MCF 10A (cell line): ENCODE measurements around the gene UBE2I. TPM values are rescaled to one million over a fixed set of nuclear protein-coding genes. Genes with fewer than 3 reads are reported as not detected.

Experiments used
- BruUV-seq: library from RNA; stranded (reverse); fragments of 400-500 nt; replicated peaks from 2 replicates; lab custom pipeline; 2021; lab: Mats Ljungman, UMichigan
- CTCF ChIA-PET: fragments of 300-600 bp; sonication (Branson Sonifier 250); formaldehyde crosslinking; extraction: SDS; loops from one replicate; lab custom pipeline; 2021; ENCODE audit warnings: antibody characterized with exemption, inconsistent platforms; lab: Yijun Ruan, JAX
- POLR2A ChIA-PET: fragments of 300-600, 350-650 bp; sonication (Branson Sonifier 250); formaldehyde crosslinking; extraction: SDS; loops from one replicate; lab custom pipeline; 2020; ENCODE audit warnings: antibody characterized with exemption, inconsistent platforms; lab: Yijun Ruan, JAX
- DNase-seq: peaks from one replicate; pipeline ENCODE4 v3.0.0-alpha.2; 2018; ENCODE audit not compliant: unreplicated experiment
- H3K27ac Mint-ChIP-seq: one replicate; pipeline ENCODE4 v1.8.0; 2022; ENCODE audit warnings: mild to moderate bottlenecking, low read depth, mixed read lengths; ENCODE audit not compliant: unreplicated experiment
- H3K27me3 Mint-ChIP-seq: one replicate; pipeline ENCODE4 v1.8.0; 2022; ENCODE audit warnings: mixed read lengths; ENCODE audit not compliant: insufficient read depth, unreplicated experiment
- H3K36me3 Mint-ChIP-seq: one replicate; pipeline ENCODE4 v1.8.0; 2022; ENCODE audit warnings: mild to moderate bottlenecking, moderate library complexity, mixed read lengths; ENCODE audit not compliant: insufficient read depth, unreplicated experiment
- H3K4me1 Mint-ChIP-seq: one replicate; pipeline ENCODE4 v1.8.0; 2022; ENCODE audit warnings: mixed read lengths; ENCODE audit not compliant: insufficient read depth, unreplicated experiment
- H3K4me3 Mint-ChIP-seq: one replicate; pipeline ENCODE4 v1.8.0; 2022; ENCODE audit warnings: mild to moderate bottlenecking, moderate library complexity, mixed read lengths; ENCODE audit not compliant: unreplicated experiment
- H3K9me3 Mint-ChIP-seq: one replicate; pipeline ENCODE4 v1.8.0; 2022; ENCODE audit warnings: mixed read lengths; ENCODE audit not compliant: unreplicated experiment
- intact Hi-C: fragments of 100-400 bp; cut with micrococcal nuclease; formaldehyde crosslinking; loops from 2 replicates; pipeline ENCODE4 v1.14.1; 2022
- total RNA-seq: library from RNA; stranded (reverse); gene quantifications from 2 replicates; pipeline ENCODE4 v1.2.3, GENCODE V29; 2022
- TF ChIP-seq, protein P1 (sequence below): fragments of 200-600 bp; IDR thresholded peaks from one replicate; pipeline ENCODE4 v1.8.0; 2022; ENCODE audit warnings: antibody characterized with exemption, mild to moderate bottlenecking; ENCODE audit not compliant: unreplicated experiment

UBE2I gene
- total RNA-seq, 1 experiment from 2014 or later = 163 TPM

- TF ChIP-seq, protein P1, sequence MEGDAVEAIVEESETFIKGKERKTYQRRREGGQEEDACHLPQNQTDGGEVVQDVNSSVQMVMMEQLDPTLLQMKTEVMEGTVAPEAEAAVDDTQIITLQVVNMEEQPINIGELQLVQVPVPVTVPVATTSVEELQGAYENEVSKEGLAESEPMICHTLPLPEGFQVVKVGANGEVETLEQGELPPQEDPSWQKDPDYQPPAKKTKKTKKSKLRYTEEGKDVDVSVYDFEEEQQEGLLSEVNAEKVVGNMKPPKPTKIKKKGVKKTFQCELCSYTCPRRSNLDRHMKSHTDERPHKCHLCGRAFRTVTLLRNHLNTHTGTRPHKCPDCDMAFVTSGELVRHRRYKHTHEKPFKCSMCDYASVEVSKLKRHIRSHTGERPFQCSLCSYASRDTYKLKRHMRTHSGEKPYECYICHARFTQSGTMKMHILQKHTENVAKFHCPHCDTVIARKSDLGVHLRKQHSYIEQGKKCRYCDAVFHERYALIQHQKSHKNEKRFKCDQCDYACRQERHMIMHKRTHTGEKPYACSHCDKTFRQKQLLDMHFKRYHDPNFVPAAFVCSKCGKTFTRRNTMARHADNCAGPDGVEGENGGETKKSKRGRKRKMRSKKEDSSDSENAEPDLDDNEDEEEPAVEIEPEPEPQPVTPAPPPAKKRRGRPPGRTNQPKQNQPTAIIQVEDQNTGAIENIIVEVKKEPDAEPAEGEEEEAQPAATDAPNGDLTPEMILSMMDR = no peak
- ChIA-PET POLR2A (interaction anchor here (0.6 to 0.8 kb wide), 3 partner anchors 16 to 788 kb away, joined by 4 to 6 read pairs (median 4); no protein-coding TSS in a partner anchor), CTCF (interaction anchor here (0.6 to 1.6 kb wide), 2 partner anchors 10 to 446 kb away, joined by 3 to 7 read pairs; no protein-coding TSS in a partner anchor)
- H3K9me3 Mint-ChIP-seq = no peaks in the 10 kb centered on the region
- H3K27me3 Mint-ChIP-seq = no peaks in the 10 kb centered on the region
- DNase-seq = no peak
- no peak overlapping the region for H3K4me3 Mint-ChIP-seq
- H3K4me1 Mint-ChIP-seq = peaks cover 6% of the 10 kb centered on the region
- no peak overlapping the region for H3K27ac Mint-ChIP-seq
- intact Hi-C loops = no loop called here
- BruUV-seq = TSS peak; percentile 82
- peaks cover 33% of the 10 kb centered on the region for H3K36me3 Mint-ChIP-seq
These were observed 53.4 kb downstream of the UBE2I start for GRCh38 chr16:1362807-1363206.

DNA sequence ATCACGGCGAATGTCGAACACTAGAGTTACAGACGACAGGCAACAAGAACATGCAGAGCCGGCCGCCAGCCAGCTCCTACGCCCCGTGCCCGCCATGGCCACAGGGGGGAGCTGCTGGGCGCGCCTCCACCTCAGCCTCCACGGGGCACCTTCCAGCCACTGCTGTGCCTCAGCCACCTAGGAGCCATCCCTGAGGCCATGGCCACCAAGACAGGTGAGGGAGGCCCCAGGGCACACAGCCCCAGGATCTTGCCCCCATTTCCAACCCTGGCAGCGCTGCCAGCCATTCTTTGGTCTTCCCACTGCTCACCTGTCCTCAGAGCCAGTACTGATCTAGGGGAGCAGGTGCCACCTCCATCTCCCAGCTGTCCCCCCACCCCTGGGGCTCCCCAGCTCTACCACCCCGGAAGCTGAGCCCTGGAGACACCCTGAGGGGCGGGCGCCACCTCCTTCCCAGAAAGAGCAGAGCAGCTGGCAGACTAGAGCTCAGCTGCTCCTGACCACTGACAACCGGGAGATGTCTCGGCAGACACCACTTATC lies 54.1 kb downstream of the UBE2I start:
- Mint-ChIP-seq H3K4me1 (no peaks in the 10 kb centered on the region), H3K36me3 (peaks cover 32% of the 10 kb centered on the region), H3K9me3 (no peaks in the 10 kb centered on the region), H3K27me3 (no peaks in the 10 kb centered on the region), H3K27ac (no peak overlapping the region), H3K4me3 (no peak overlapping the region)
- BruUV-seq = no TSS peak
- TF ChIP-seq, protein P1 = peak; percentile 69
- POLR2A ChIA-PET = interaction anchor here (0.6 to 1.6 kb wide), 4 partner anchors 15 to 50 kb away, joined by 4 to 6 read pairs (median 5); no protein-coding TSS in a partner anchor
- CTCF ChIA-PET = interaction anchor here (0.6 to 1.6 kb wide), 8 partner anchors 10 to 861 kb away, joined by 3 to 7 read pairs (median 4); no protein-coding TSS in a partner anchor
- peak; percentile 65 for DNase-seq
- intact Hi-C loops = no loop called here

DNA sequence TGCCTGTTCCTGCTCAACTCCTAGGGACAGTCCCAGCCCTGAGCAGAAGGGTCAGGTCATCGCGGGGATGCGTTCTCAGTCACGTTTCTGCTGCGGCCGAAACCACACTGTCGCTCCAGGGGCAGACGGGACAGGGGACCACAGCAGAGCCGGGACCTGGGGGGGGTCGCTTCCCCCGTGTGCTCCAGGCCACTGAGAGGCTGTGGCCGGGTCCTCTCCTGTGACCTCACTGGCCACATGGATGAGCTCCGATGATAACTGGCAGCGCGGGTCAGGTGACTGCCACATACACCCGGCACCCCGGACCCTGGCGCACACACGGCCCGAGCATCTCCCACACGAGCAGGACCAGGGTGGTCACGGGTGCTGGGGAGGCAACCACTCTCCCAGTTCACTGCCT lies 55.1 kb downstream of the UBE2I start:
- ChIA-PET CTCF (interaction anchor here (0.6 to 1.6 kb wide), 6 partner anchors 11 to 38 kb away, joined by 3 to 7 read pairs (median 3); no protein-coding TSS in a partner anchor), POLR2A (interaction anchor here (0.6 to 1.6 kb wide), 2 partner anchors 15 to 56 kb away, joined by 3 to 6 read pairs; partner anchors contain the start of gene UQCC4)
- DNase-seq = no peak
- Mint-ChIP-seq H3K36me3 (peaks cover 29% of the 10 kb centered on the region), H3K27ac (no peak overlapping the region), H3K4me3 (no peak overlapping the region), H3K27me3 (no peaks in the 10 kb centered on the region), H3K4me1 (no peaks in the 10 kb centered on the region), H3K9me3 (no peaks in the 10 kb centered on the region)
- no TSS peak for BruUV-seq
- intact Hi-C loops = no loop called here
- TF ChIP-seq, protein P1 = no peak

DNA sequence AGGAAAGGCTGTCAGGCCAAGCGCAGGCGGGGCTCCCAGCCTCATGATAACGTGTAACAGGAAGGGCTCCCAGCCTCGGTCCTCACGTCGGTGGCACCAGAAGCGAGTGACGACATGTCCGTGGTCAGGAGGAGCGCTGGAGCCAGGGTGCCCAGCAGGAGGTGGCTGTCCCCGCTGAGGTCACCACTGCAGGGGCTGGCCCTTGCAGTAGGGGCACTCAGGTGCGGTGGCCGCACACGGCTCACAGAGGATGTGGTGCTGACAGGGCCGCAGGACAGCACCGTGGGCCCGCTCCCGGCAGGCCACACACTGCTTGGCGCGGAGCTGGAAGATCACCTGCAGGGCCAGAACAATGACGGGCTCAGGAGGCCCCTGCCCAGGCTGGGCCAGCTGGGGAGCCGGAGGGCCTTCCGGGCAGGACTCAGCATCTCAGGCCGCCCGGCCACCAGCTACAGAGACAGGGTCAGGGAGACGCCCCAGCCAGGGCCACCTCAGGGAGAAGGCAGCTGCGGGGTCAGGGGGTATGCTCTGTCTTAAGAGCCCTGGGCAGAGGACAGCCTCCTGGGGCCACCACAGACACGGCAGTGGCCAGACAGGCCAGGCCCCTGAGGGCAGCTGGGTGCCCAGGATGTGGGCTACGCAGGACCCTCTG lies 56.8 kb downstream of the UBE2I start:
- Mint-ChIP-seq H3K36me3 (peaks cover 29% of the 10 kb centered on the region), H3K27ac (no peak overlapping the region), H3K4me1 (no peaks in the 10 kb centered on the region), H3K9me3 (no peaks in the 10 kb centered on the region), H3K4me3 (no peak overlapping the region), H3K27me3 (no peaks in the 10 kb centered on the region)
- BruUV-seq = no TSS peak
- ChIA-PET POLR2A (interaction anchor here (0.5 to 1.3 kb wide), 3 partner anchors 17 to 30 kb away, joined by 3 to 7 read pairs (median 3); no protein-coding TSS in a partner anchor), CTCF (interaction anchor here (0.6 kb wide), 1 partner anchor 46 kb away, joined by 4 read pairs; no protein-coding TSS in a partner anchor)
- no peak for DNase-seq
- TF ChIP-seq, protein P1 = no peak
- intact Hi-C loops = no loop called here
